GM23248 (cell line): ENCODE data around the gene TEKT3. TPM values are rescaled to one million over a fixed set of nuclear protein-coding genes. Genes with fewer than 3 reads are reported as not detected.

Source experiments
- DNase-seq: peaks from one replicate; pipeline ENCODE4 v3.0.0-alpha.2; 2015
- H2AFZ ChIP-seq: fragments of 200-600 bp; sonication (generic); 2 replicates; pipeline ENCODE4 v1.6.1; 2016; ENCODE audit warnings: antibody characterized with exemption
- H3F3A ChIP-seq: fragments of 200-600 bp; sonication (generic); 2 replicates; pipeline ENCODE4 v1.6.1; 2016; ENCODE audit warnings: mild to moderate bottlenecking, antibody characterized with exemption, mixed run types; ENCODE audit not compliant: insufficient read depth
- H3K27ac ChIP-seq: fragments of 200-600 bp; sonication (generic); 2 replicates; pipeline ENCODE4 v1.5.1; 2016; ENCODE audit warnings: mild to moderate bottlenecking
- H3K27me3 ChIP-seq: fragments of 200-600 bp; sonication (generic); replicated peaks from 2 replicates; pipeline ENCODE4 v1.6.1; 2016; ENCODE audit warnings: mild to moderate bottlenecking; ENCODE audit not compliant: insufficient read depth
- H3K36me3 ChIP-seq: fragments of 200-600 bp; sonication (generic); 2 replicates; pipeline ENCODE4 v1.6.1; 2016; ENCODE audit warnings: low read depth, mild to moderate bottlenecking
- H3K4me1 ChIP-seq: fragments of 200-600 bp; sonication (generic); 2 replicates; pipeline ENCODE4 v1.6.1; 2016; ENCODE audit warnings: mild to moderate bottlenecking; ENCODE audit not compliant: insufficient read depth
- H3K4me2 ChIP-seq: fragments of 200-600 bp; sonication (generic); one replicate; pipeline ENCODE4 v1.6.1; 2016; ENCODE audit warnings: mild to moderate bottlenecking; ENCODE audit not compliant: unreplicated experiment
- H3K4me3 ChIP-seq: fragments of 200-600 bp; sonication (generic); 2 replicates; pipeline ENCODE4 v1.5.1; 2016; ENCODE audit warnings: mild to moderate bottlenecking
- H3K79me2 ChIP-seq: fragments of 200-600 bp; sonication (generic); 2 replicates; pipeline ENCODE4 v1.6.1; 2016; ENCODE audit warnings: mild to moderate bottlenecking; ENCODE audit not compliant: insufficient read depth
- H3K9ac ChIP-seq: fragments of 200-600 bp; sonication (generic); 2 replicates; pipeline ENCODE4 v1.6.1; 2016; ENCODE audit warnings: mild to moderate bottlenecking
- H3K9me2 ChIP-seq: fragments of 200-600 bp; sonication (generic); 2 replicates; pipeline ENCODE4 v1.6.1; 2016; ENCODE audit warnings: mixed run types, mild to moderate bottlenecking, moderate library complexity; ENCODE audit not compliant: insufficient read depth
- H3K9me3 ChIP-seq: fragments of 200-600 bp; sonication (generic); one replicate; pipeline ENCODE4 v1.6.1; 2017; ENCODE audit warnings: low read depth
- H4K20me1 ChIP-seq: fragments of 200-600 bp; sonication (generic); 2 replicates; pipeline ENCODE4 v1.6.0; 2016; ENCODE audit not compliant: insufficient read depth
- EZH2 ChIP-seq: fragments of 200-600 bp; sonication (generic); IDR thresholded peaks from 2 replicates; pipeline ENCODE4 v1.6.1; 2018; ENCODE audit warnings: antibody characterized with exemption, mild to moderate bottlenecking; ENCODE audit not compliant: insufficient read depth, poor library complexity, severe bottlenecking
- EZH2phosphoT487 ChIP-seq: fragments of 200-600 bp; sonication (generic); IDR thresholded peaks from 2 replicates; pipeline ENCODE4 v1.6.1; 2018; ENCODE audit warnings: antibody characterized with exemption, moderate library complexity, mild to moderate bottlenecking, low read depth; ENCODE audit not compliant: insufficient read depth
- WGBS, 2 experiments: methylation state at CpG; one replicate each; pipeline ENCODE4 v1.1.6; 2015 to 2017; ENCODE audit warnings: low lambda C conversion rate in 2 of 2, low coverage in 1 of 2; ENCODE audit errors: missing lambda C conversion rate in 2 of 2; 5-methylcytosine and 5-hydroxymethylcytosine counted together
- in situ Hi-C: fragments of 300-500 bp; cut with MboI; formaldehyde crosslinking; loops from 2 replicates; pipeline ENCODE4 v1.15.0; 2020
- polyA plus RNA-seq: library from polyadenylated mRNA; unstranded; fragments of >200 nt; fragmentation: Nextera tagmentation; extraction: Ambion mirVana; gene quantifications from 2 replicates; pipeline ENCODE4 v1.2.1, GENCODE V29; 2016
- total RNA-seq: library from RNA; depleted of rRNA; stranded (reverse); fragments of >200 nt; shearing (Covaris generic); gene quantifications from 2 replicates; pipeline ENCODE4 v1.2.3, GENCODE V29; 2014

The TEKT3 gene
- total and polyA plus RNA-seq, 2 experiments from 2014 or later: not detected

DNA sequence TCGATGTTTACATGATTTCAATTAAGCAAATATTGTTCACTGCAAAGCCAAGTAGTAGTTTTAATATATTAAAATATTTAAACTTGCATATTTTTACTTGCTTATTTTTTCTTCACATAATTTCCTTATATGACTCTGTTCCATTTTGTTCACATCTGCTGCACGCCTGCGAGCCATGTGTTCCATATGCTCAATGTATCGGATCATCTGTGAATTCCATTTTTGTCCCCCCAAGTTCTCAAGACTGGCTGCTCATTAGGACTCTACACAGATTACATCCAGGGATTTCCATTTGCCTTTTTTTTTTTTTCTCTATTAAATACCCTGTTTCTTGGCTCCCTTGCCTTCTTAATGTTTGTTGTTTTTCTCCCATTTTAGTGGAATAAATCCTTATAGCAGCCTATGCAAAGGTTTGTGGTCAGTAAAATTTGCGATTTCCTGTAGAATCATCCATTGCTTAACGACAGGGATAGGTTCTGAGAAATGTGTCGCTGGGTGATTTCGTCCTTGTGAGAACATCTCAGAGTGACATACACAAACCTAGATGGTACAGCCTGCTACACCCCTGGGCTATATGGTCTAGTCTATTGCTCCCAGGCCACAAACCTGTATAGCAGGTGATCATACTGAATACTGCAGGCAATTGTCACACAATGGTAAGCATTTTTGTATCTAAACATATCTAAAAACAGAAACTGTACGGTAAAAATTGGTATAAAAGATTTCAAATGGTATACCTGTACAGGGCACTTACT lies 30.2 kb upstream of the TEKT3 start:
- Histone ChIP-seq H3K27me3 (no peaks in the 10 kb centered on the region), H3K4me2 (no peak overlapping the region)
- DNase-seq: no peak

DNA sequence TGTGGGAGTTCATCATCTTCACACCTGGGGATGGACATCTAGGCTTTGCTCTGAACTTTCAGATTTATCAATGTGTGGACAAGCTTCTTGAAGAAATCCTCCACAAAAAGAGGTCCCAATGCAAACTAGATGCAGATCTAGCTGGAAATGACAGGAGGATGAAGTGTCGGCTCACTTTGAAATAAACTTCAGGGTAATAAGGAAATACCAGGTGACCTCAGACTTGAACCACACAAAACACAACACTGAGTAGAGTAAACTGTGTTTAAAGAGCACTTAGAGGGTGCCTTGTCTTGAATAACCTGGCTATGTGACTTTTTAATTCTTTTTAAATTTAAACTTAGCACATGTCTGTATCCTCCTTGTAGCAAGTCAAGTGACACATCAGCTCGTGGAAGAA lies 27.2 kb upstream of the TEKT3 start:
- Histone ChIP-seq H3K79me2 (no peaks in the 10 kb centered on the region), H3K4me1 (peaks cover 4% of the 10 kb centered on the region; the same call in 1 of the 2 replicates), H3K9ac (no peak overlapping the region), H3K27ac (no peak overlapping the region), H3K4me3 (no peak overlapping the region), H3K4me2 (no peak overlapping the region), H2AFZ (no peak overlapping the region), H3K9me3 (no peaks in the 10 kb centered on the region), H3K27me3 (no peaks in the 10 kb centered on the region), H3K36me3 (no peaks in the 10 kb centered on the region), H3K9me2 (no peaks in the 10 kb centered on the region), H3F3A (no peaks in the 10 kb centered on the region), H4K20me1 (no peaks in the 10 kb centered on the region)
- TF ChIP-seq EZH2phosphoT487 (no peak), EZH2 (no peak)
- WGBS, 2 experiments: 90 to 92% methylated on average over 2 of the region's 2 CpGs
- DNase-seq: no peak
- in situ Hi-C loops: no loop called here

More for the DNA sequence above, 30.2 kb upstream of the TEKT3 start:
- Histone ChIP-seq H3F3A (0 out of 2 replicates have a peak, but pooled peaks cover 2% of the 10 kb centered on the region), H4K20me1 (no peaks in the 10 kb centered on the region), H2AFZ (no peak overlapping the region), H3K4me1 (peaks cover under 1% of the 10 kb centered on the region; the same call in 1 of the 2 replicates), H3K27ac (no peak overlapping the region), H3K9me3 (no peaks in the 10 kb centered on the region), H3K9me2 (no peaks in the 10 kb centered on the region), H3K36me3 (no peaks in the 10 kb centered on the region), H3K9ac (no peak overlapping the region), H3K4me3 (no peak overlapping the region), H3K79me2 (no peaks in the 10 kb centered on the region)
- in situ Hi-C loops: loop anchor here (10.0 kb wide), 1 partner anchor 107 kb away; the partner anchor contains the start of gene PMP22
- TF ChIP-seq EZH2phosphoT487 (no peak), EZH2 (no peak)
- 54 to 59% methylated on average over 9 of the region's 9 CpGs for WGBS, 2 experiments

DNA sequence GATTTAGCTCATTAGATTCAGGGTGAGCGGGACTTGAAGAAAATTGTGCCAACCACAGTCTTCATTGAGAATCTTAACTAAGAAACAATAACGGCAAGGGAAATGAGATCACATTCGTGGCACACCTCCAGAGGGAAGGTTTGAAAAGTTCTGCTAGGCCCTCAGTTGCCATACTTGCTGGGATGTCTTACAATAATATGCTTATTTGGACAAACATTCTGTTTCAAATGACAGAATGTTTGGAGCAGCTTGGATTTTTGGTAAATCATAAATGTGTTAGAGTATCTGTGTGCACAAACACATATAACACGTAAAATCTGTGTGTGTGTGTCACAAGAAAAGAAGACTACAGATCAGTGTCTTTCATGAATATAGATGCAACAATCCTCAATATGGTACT lies 24.6 kb upstream of the TEKT3 start:
- Histone ChIP-seq H3K4me1 (peaks cover 4% of the 10 kb centered on the region; the same call in 1 of the 2 replicates), H3K9ac (no peak overlapping the region), H4K20me1 (no peaks in the 10 kb centered on the region), H3K9me3 (no peaks in the 10 kb centered on the region), H3K27me3 (no peaks in the 10 kb centered on the region), H3K4me2 (no peak overlapping the region), H3F3A (no peaks in the 10 kb centered on the region), H3K79me2 (no peaks in the 10 kb centered on the region), H3K9me2 (no peaks in the 10 kb centered on the region), H3K36me3 (no peaks in the 10 kb centered on the region), H2AFZ (no peak overlapping the region), H3K4me3 (no peak overlapping the region), H3K27ac (no peak overlapping the region)
- DNase-seq: no peak
- TF ChIP-seq EZH2phosphoT487 (no peak), EZH2 (no peak)
- in situ Hi-C loops: no loop called here
- 74 to 75% methylated on average over 4 of the region's 4 CpGs for WGBS, 2 experiments

DNA sequence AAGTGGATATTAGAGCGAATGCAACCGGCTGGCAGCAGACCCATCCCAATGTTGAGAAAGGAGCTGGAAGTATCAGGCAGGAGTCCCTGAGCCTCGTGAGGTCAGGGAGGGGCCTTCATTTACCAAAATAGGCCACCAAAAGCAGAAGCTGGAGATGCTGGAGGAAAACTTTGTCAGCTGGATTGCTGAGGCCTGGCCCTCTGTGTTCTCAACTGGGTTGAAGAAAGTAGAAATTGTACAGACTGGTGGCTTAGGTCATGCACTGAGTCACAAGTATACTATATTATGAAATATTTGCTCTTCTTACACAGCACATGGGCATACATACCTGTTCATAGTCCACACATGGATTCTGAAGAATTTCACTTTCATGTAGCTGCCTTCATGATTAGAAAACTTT lies 23.2 kb upstream of the TEKT3 start:
- H3K79me2 ChIP-seq: no peaks in the 10 kb centered on the region
- no peak overlapping the region for H3K9ac ChIP-seq
- TF ChIP-seq EZH2 (no peak), EZH2phosphoT487 (no peak)
- no peaks in the 10 kb centered on the region for H4K20me1 ChIP-seq
- H2AFZ ChIP-seq: no peak overlapping the region
- H3K4me2 ChIP-seq: no peak overlapping the region
- 57 to 67% methylated on average over 3 of the region's 3 CpGs for WGBS, 2 experiments
- no peaks in the 10 kb centered on the region for H3F3A ChIP-seq
- H3K9me3 ChIP-seq: no peaks in the 10 kb centered on the region
- H3K36me3 ChIP-seq: no peaks in the 10 kb centered on the region
- peaks cover 4% of the 10 kb centered on the region; the same call in 1 of the 2 replicates for H3K4me1 ChIP-seq
- H3K4me3 ChIP-seq: no peak overlapping the region
- in situ Hi-C loops: no loop called here
- no peaks in the 10 kb centered on the region for H3K9me2 ChIP-seq
- no peaks in the 10 kb centered on the region for H3K27me3 ChIP-seq
- no peak overlapping the region for H3K27ac ChIP-seq
- peak; percentile 55 for DNase-seq
